SK-N-SH (cell line): ENCODE data around the gene PES1. TPM values are rescaled to one million over a fixed set of nuclear protein-coding genes. Genes with fewer than 3 reads are reported as not detected.

Experiments used
- CTCF ChIA-PET: fragments of 300-600, 350-600 bp; formaldehyde crosslinking; extraction: SDS; loops from one replicate; lab custom pipeline; 2021; lab: Yijun Ruan, JAX
- POLR2A ChIA-PET: fragments of 350-600 bp; sonication (Branson Sonifier 250); formaldehyde crosslinking; extraction: SDS; loops from one replicate; lab custom pipeline; 2020; ENCODE audit warnings: antibody characterized with exemption, inconsistent platforms; lab: Yijun Ruan, JAX
- DNase-seq: peaks from one replicate; pipeline ENCODE4 v3.0.0; 2012
- H2AFZ ChIP-seq: fragments of 200-600 bp; sonication (generic); 2 replicates; pipeline ENCODE4 v1.8.1; 2016; ENCODE audit warnings: antibody characterized with exemption, mild to moderate bottlenecking, low read depth
- H3F3A ChIP-seq: fragments of 200-600 bp; sonication (generic); replicated peaks from 2 replicates; pipeline ENCODE3; 2016; ENCODE audit warnings: antibody characterized with exemption, mild to moderate bottlenecking; ENCODE audit not compliant: insufficient read depth
- H3K27ac ChIP-seq, 2 experiments: fragments of 200-500 bp in 1 of 2; fragments of 200-600 bp in 1 of 2; sonication (Bioruptor generic) in 1 of 2; sonication (generic), shearing (Covaris generic) in 1 of 2; 2 replicates each; pipeline versions ENCODE4 v1.5.1 to v1.6.1; 2014 to 2016; ENCODE audit warnings: low read depth in 2 of 2, inconsistent platforms in 1 of 2, low read length in 1 of 2, mild to moderate bottlenecking in 1 of 2, mixed read lengths in 1 of 2
- H3K27me3 ChIP-seq: fragments of 200-600 bp; sonication (generic), shearing (Covaris generic); 2 replicates; pipeline ENCODE4 v1.6.1; 2016; ENCODE audit warnings: mixed run types; ENCODE audit not compliant: insufficient read depth
- H3K36me3 ChIP-seq, 2 experiments: fragments of 200-500 bp in 1 of 2; fragments of 200-600 bp in 1 of 2; sonication (Bioruptor generic) in 1 of 2; sonication (generic) in 1 of 2; replicated peaks in 1 of 2; 2 replicates each; pipeline versions ENCODE3 to v1.5.1; 2014 to 2016; ENCODE audit warnings: low read length in 1 of 2, mild to moderate bottlenecking in 1 of 2; ENCODE audit not compliant: insufficient read depth in 2 of 2, control insufficient read depth in 1 of 2
- H3K4me1 ChIP-seq, 2 experiments: fragments of 200-500 bp in 1 of 2; fragments of 200-600 bp in 1 of 2; sonication (Bioruptor generic) in 1 of 2; sonication (generic), shearing (Covaris generic) in 1 of 2; 2 replicates each; pipeline versions ENCODE4 v1.5.1 to v1.6.1; 2014 to 2016; ENCODE audit warnings: low read depth in 1 of 2, low read length in 1 of 2, mixed run types in 1 of 2; ENCODE audit not compliant: insufficient read depth in 2 of 2, control insufficient read depth in 1 of 2
- H3K4me2 ChIP-seq: fragments of 200-600 bp; sonication (generic), shearing (Covaris generic); 2 replicates; pipeline ENCODE4 v1.6.1; 2017; ENCODE audit warnings: mixed run types
- H3K4me3 ChIP-seq, 2 experiments: fragments of 200-500 bp in 1 of 2; fragments of 200-600 bp in 1 of 2; sonication (Bioruptor generic) in 1 of 2; sonication (generic), shearing (Covaris generic) in 1 of 2; 2 replicates each; pipeline versions ENCODE4 v1.5.1 to v1.8.1; 2014 to 2016; ENCODE audit warnings: low read depth in 2 of 2, inconsistent platforms in 1 of 2, low read length in 1 of 2, mild to moderate bottlenecking in 1 of 2, mixed read lengths in 1 of 2, moderate library complexity in 1 of 2
- H3K79me2 ChIP-seq: fragments of 200-600 bp; sonication (generic); 2 replicates; pipeline ENCODE4 v1.8.1; 2017; ENCODE audit warnings: mild to moderate bottlenecking; ENCODE audit not compliant: insufficient read depth
- H3K9ac ChIP-seq: fragments of 200-600 bp; sonication (generic); 2 replicates; pipeline ENCODE4 v1.6.1; 2017; ENCODE audit warnings: mixed run types
- H3K9me2 ChIP-seq: fragments of 200-600 bp; sonication (generic); 2 replicates; pipeline ENCODE4 v1.6.1; 2017; ENCODE audit warnings: mixed run types
- H3K9me3 ChIP-seq: fragments of 200-600 bp; sonication (generic); 2 replicates; pipeline ENCODE4 v1.6.1; 2017; ENCODE audit warnings: mixed run types, mild to moderate bottlenecking, moderate library complexity
- H4K20me1 ChIP-seq: fragments of 200-600 bp; sonication (generic); 2 replicates; pipeline ENCODE4 v1.6.1; 2017; ENCODE audit warnings: mild to moderate bottlenecking, mixed run types; ENCODE audit not compliant: insufficient read depth
- EP300 ChIP-seq, 2 experiments: IDR thresholded peaks; 2 replicates each; pipeline versions ENCODE4 v1.4.0 to v1.6.1; 2012; ENCODE audit warnings: borderline replicate concordance in 1 of 2, low read depth in 1 of 2, low read length in 1 of 2
- EZH2phosphoT487 ChIP-seq: fragments of 200-600 bp; sonication (generic); IDR thresholded peaks from 2 replicates; pipeline ENCODE4 v1.6.1; 2017; ENCODE audit warnings: low read depth, mixed run types, mild to moderate bottlenecking, antibody characterized with exemption, moderate library complexity, borderline replicate concordance
- FOSL2 ChIP-seq: IDR thresholded peaks from 2 replicates; pipeline ENCODE4 v1.4.0; 2012; ENCODE audit warnings: low read depth, mild to moderate bottlenecking, moderate library complexity, borderline replicate concordance
- FOXJ3 ChIP-seq: sonication (generic); formaldehyde crosslinking; IDR thresholded peaks from 2 replicates; pipeline ENCODE4 v1.5.1; 2020; ENCODE audit warnings: mild to moderate bottlenecking, missing genetic modification reagents
- GABPA ChIP-seq: IDR thresholded peaks from 2 replicates; pipeline ENCODE4 v1.4.0; 2012; ENCODE audit warnings: low read depth, mild to moderate bottlenecking
- NFIC ChIP-seq: IDR thresholded peaks from 2 replicates; pipeline ENCODE4 v1.4.0; 2012; ENCODE audit warnings: borderline replicate concordance
- POLR2AphosphoS5 ChIP-seq: IDR thresholded peaks from 2 replicates; pipeline ENCODE4 v1.6.1; 2012; ENCODE audit warnings: low read depth, low read length
- RAD21 ChIP-seq: IDR thresholded peaks from 2 replicates; pipeline ENCODE4 v1.6.1; 2012; ENCODE audit warnings: mild to moderate bottlenecking, low read length
- RFX5 ChIP-seq: IDR thresholded peaks from 2 replicates; pipeline ENCODE4 v1.6.1; 2012; ENCODE audit warnings: mild to moderate bottlenecking, improper control_type of control experiment, low read length
- SIN3A ChIP-seq: IDR thresholded peaks from 2 replicates; pipeline ENCODE4 v1.6.1; 2012; ENCODE audit warnings: low read depth, mild to moderate bottlenecking, low read length, moderate library complexity, borderline replicate concordance
- TAF1 ChIP-seq: IDR thresholded peaks from 2 replicates; pipeline ENCODE4 v1.6.1; 2012; ENCODE audit warnings: low read depth, mild to moderate bottlenecking, low read length, moderate library complexity, borderline replicate concordance
- TCF12 ChIP-seq: IDR thresholded peaks from 2 replicates; pipeline ENCODE4 v1.4.0; 2012
- YY1 ChIP-seq: IDR thresholded peaks from 2 replicates; pipeline ENCODE4 v1.4.0; 2012; ENCODE audit warnings: low read depth, mild to moderate bottlenecking
- WGBS: methylation state at CpG from one replicate; pipeline ENCODE4 v1.1.6; 2017; ENCODE audit warnings: low lambda C conversion rate; 5-methylcytosine and 5-hydroxymethylcytosine counted together
- polyA plus RNA-seq, 3 experiments: library from polyadenylated mRNA; depleted of rRNA; stranded (reverse); fragments of >200 nt; gene quantifications; 2 replicates each; pipeline ENCODE4 v1.2.3, GENCODE V29; 2012
- TF ChIP-seq, protein P1 (sequence below): IDR thresholded peaks from 2 replicates; pipeline ENCODE4 v1.4.0; 2012; ENCODE audit warnings: low read depth, borderline replicate concordance
- TF ChIP-seq, protein P2 (sequence below): fragments of 150-350 bp; IDR thresholded peaks from 2 replicates; pipeline ENCODE4 v1.6.1; 2016; ENCODE audit warnings: mild to moderate bottlenecking, low read depth, low read length
- TF ChIP-seq, protein P3 (sequence below): IDR thresholded peaks from 2 replicates; pipeline ENCODE4 v1.4.0; 2012; ENCODE audit warnings: low read depth, borderline replicate concordance
- TF ChIP-seq, protein P4 (sequence below): fragments of 150-350 bp; IDR thresholded peaks from 2 replicates; pipeline ENCODE4 v1.6.1; 2017; ENCODE audit warnings: antibody characterized with exemption, low read length, low read depth, borderline replicate concordance
- TF ChIP-seq, protein P5 (sequence below): IDR thresholded peaks from 2 replicates; pipeline ENCODE4; 2012
- TF ChIP-seq, protein P6 (sequence below): fragments of 200-600 bp; sonication (generic); IDR thresholded peaks from 2 replicates; pipeline ENCODE4 v1.6.1; 2017; ENCODE audit warnings: antibody characterized with exemption, mild to moderate bottlenecking, moderate library complexity

PES1 gene
- polyA plus RNA-seq, 1 of the 3 experiments (the other 2 are of a cell fraction): 109 TPM

DNA sequence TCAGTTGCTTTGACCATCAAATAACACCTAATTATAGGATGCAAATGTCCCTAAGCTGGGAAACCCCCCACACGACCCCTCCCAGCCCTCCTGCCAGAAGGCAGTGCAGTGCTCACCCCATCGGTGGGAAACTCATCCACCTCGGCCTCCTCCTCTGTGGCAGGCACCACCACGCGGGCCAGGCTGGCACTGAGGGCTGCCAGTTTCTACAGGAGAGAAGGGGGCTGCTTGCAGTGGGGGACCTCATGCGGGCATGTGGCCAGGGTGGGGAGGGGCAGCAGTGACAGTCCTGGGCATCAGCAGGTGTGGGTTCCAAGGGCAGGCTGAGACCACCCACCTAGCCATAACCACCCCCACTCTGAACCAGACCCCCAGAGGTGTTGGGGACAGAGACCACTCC lies 10.8 kb downstream of the PES1 start:
- ChIA-PET POLR2A (no interaction called here), CTCF (no interaction called here)
- H3K4me2 ChIP-seq: no peak overlapping the region
- H2AFZ ChIP-seq: no peak overlapping the region
- no peaks in the 10 kb centered on the region for H3K27me3 ChIP-seq
- no peak overlapping the region for H3K27ac ChIP-seq
- no peak overlapping the region for H3K4me3 ChIP-seq
- peaks cover 4% of the 10 kb centered on the region for H3F3A ChIP-seq
- H3K9ac ChIP-seq: no peak overlapping the region
- H3K4me1 ChIP-seq: peaks cover 0 to 10% of the 10 kb centered on the region in 2 experiments; a peak in 1 of 4 replicates
- no peaks in the 10 kb centered on the region for H4K20me1 ChIP-seq
- DNase-seq: no peak
- H3K9me3 ChIP-seq: no peaks in the 10 kb centered on the region
- TF ChIP-seq RAD21: no peak
- TF ChIP-seq, protein P1, sequence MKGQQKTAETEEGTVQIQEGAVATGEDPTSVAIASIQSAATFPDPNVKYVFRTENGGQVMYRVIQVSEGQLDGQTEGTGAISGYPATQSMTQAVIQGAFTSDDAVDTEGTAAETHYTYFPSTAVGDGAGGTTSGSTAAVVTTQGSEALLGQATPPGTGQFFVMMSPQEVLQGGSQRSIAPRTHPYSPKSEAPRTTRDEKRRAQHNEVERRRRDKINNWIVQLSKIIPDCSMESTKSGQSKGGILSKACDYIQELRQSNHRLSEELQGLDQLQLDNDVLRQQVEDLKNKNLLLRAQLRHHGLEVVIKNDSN: no peak
- TF ChIP-seq, protein P2, sequence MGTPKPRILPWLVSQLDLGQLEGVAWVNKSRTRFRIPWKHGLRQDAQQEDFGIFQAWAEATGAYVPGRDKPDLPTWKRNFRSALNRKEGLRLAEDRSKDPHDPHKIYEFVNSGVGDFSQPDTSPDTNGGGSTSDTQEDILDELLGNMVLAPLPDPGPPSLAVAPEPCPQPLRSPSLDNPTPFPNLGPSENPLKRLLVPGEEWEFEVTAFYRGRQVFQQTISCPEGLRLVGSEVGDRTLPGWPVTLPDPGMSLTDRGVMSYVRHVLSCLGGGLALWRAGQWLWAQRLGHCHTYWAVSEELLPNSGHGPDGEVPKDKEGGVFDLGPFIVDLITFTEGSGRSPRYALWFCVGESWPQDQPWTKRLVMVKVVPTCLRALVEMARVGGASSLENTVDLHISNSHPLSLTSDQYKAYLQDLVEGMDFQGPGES: no peak
- TF ChIP-seq POLR2AphosphoS5: no peak
- TF ChIP-seq TAF1: no peak
- TF ChIP-seq RFX5: no peak
- H3K9me2 ChIP-seq: no peaks in the 10 kb centered on the region
- no peaks in the 10 kb centered on the region; the same call in 1 of the 2 replicates for H3K79me2 ChIP-seq
- 83% methylated on average over 4 of the region's 6 CpGs for WGBS
- H3K36me3 ChIP-seq: peaks cover 5 to 91% of the 10 kb centered on the region in 2 experiments

DNA sequence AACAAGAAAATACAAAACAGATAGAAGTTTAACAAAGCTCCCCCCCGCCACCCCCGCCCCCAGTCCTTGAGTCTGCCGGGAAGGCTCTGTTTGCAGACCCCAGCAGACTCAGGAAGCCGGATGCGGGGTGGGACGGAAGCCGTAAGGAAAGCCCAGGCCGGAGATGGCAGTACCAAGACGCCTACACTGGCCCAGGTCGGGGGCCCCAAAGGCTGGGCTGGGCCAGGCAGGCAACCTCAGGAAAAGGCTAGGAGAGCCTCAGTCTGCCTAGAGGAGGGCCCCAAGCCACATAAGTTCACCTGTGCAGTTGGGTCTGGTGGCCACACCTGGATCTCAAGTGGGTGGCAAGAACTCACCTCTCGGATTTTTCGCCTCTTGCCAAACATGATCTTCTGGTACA lies 13.2 kb downstream of the PES1 start:
- Histone ChIP-seq H4K20me1 (0 out of 2 replicates have a peak, but pooled peaks cover 2% of the 10 kb centered on the region), H3K4me2 (no peak overlapping the region), H3K27ac (no peak overlapping the region), H2AFZ (no peak overlapping the region), H3F3A (peaks cover 7% of the 10 kb centered on the region), H3K9me3 (no peaks in the 10 kb centered on the region), H3K79me2 (no peaks in the 10 kb centered on the region), H3K9ac (no peak overlapping the region), H3K27me3 (no peaks in the 10 kb centered on the region), H3K36me3 (peaks cover 0 to 72% of the 10 kb centered on the region in 2 experiments), H3K9me2 (no peaks in the 10 kb centered on the region), H3K4me3 (no peak overlapping the region), H3K4me1 (peaks cover 10 to 27% of the 10 kb centered on the region in 2 experiments; a peak in 2 of 4 replicates)
- no peak for DNase-seq
- ChIA-PET CTCF (interaction anchor here (0.6 kb wide), 1 partner anchor 24 kb away, joined by 3 read pairs; no protein-coding TSS in a partner anchor), POLR2A (no interaction called here)
- WGBS: 95% methylated on average over 9 of the region's 12 CpGs
- no peak for TF ChIP-seq GABPA
- TF ChIP-seq FOSL2: no peak
- no peak for TF ChIP-seq NFIC
- TF ChIP-seq, protein P3, sequence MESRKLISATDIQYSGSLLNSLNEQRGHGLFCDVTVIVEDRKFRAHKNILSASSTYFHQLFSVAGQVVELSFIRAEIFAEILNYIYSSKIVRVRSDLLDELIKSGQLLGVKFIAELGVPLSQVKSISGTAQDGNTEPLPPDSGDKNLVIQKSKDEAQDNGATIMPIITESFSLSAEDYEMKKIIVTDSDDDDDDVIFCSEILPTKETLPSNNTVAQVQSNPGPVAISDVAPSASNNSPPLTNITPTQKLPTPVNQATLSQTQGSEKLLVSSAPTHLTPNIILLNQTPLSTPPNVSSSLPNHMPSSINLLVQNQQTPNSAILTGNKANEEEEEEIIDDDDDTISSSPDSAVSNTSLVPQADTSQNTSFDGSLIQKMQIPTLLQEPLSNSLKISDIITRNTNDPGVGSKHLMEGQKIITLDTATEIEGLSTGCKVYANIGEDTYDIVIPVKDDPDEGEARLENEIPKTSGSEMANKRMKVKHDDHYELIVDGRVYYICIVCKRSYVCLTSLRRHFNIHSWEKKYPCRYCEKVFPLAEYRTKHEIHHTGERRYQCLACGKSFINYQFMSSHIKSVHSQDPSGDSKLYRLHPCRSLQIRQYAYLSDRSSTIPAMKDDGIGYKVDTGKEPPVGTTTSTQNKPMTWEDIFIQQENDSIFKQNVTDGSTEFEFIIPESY: no peak
- TF ChIP-seq, protein P4, sequence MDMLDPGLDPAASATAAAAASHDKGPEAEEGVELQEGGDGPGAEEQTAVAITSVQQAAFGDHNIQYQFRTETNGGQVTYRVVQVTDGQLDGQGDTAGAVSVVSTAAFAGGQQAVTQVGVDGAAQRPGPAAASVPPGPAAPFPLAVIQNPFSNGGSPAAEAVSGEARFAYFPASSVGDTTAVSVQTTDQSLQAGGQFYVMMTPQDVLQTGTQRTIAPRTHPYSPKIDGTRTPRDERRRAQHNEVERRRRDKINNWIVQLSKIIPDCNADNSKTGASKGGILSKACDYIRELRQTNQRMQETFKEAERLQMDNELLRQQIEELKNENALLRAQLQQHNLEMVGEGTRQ: no peak
- TF ChIP-seq TCF12: no peak
- TF ChIP-seq, protein P5, sequence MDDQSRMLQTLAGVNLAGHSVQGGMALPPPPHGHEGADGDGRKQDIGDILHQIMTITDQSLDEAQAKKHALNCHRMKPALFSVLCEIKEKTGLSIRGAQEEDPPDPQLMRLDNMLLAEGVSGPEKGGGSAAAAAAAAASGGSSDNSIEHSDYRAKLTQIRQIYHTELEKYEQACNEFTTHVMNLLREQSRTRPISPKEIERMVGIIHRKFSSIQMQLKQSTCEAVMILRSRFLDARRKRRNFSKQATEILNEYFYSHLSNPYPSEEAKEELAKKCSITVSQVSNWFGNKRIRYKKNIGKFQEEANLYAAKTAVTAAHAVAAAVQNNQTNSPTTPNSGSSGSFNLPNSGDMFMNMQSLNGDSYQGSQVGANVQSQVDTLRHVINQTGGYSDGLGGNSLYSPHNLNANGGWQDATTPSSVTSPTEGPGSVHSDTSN: no peak
- no peak for TF ChIP-seq FOXJ3
- no peak for TF ChIP-seq TAF1
- no peak for TF ChIP-seq RAD21
- TF ChIP-seq EZH2phosphoT487: no peak
- TF ChIP-seq POLR2AphosphoS5: no peak
- TF ChIP-seq YY1: no peak
- no peak for TF ChIP-seq SIN3A
- TF ChIP-seq, protein P6, sequence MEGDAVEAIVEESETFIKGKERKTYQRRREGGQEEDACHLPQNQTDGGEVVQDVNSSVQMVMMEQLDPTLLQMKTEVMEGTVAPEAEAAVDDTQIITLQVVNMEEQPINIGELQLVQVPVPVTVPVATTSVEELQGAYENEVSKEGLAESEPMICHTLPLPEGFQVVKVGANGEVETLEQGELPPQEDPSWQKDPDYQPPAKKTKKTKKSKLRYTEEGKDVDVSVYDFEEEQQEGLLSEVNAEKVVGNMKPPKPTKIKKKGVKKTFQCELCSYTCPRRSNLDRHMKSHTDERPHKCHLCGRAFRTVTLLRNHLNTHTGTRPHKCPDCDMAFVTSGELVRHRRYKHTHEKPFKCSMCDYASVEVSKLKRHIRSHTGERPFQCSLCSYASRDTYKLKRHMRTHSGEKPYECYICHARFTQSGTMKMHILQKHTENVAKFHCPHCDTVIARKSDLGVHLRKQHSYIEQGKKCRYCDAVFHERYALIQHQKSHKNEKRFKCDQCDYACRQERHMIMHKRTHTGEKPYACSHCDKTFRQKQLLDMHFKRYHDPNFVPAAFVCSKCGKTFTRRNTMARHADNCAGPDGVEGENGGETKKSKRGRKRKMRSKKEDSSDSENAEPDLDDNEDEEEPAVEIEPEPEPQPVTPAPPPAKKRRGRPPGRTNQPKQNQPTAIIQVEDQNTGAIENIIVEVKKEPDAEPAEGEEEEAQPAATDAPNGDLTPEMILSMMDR: no peak
- TF ChIP-seq EP300 (IDR thresholded peaks at IDR 0.05; ENCODE audit: borderline replicate concordance in 1 of 2, low read depth in 1 of 2, low read length in 1 of 2): no peak
